Neural progenitor cell (in vitro differentiated cells): ENCODE data around the gene MSI2. TPM values are rescaled to one million over a fixed set of nuclear protein-coding genes. Genes with fewer than 3 reads are reported as not detected.

Experiments
- DNase-seq: peaks from one replicate; pipeline ENCODE4 v3.0.0-alpha.2; 2016; ENCODE audit warnings: low spot score
- H2AFZ ChIP-seq: fragments of 200-600 bp; sonication (generic); replicated peaks from 2 replicates; pipeline ENCODE4 v1.6.1; 2016; ENCODE audit warnings: antibody characterized with exemption
- H3F3A ChIP-seq: fragments of 200-600 bp; sonication (generic); 2 replicates; pipeline ENCODE4 v1.6.1; 2016; ENCODE audit warnings: antibody characterized with exemption, low read depth
- H3K27ac ChIP-seq: fragments of 200-600 bp; sonication (generic); 2 replicates; pipeline ENCODE4 v1.5.1; 2016; ENCODE audit warnings: mild to moderate bottlenecking
- H3K27me3 ChIP-seq: fragments of 200-600 bp; sonication (generic); 2 replicates; pipeline ENCODE4 v1.6.1; 2016; ENCODE audit warnings: mild to moderate bottlenecking, moderate library complexity
- H3K36me3 ChIP-seq: fragments of 200-600 bp; sonication (generic); 2 replicates; pipeline ENCODE4 v1.5.1; 2016
- H3K4me1 ChIP-seq: fragments of 200-600 bp; sonication (generic); 2 replicates; pipeline ENCODE4 v1.6.1; 2016; ENCODE audit warnings: mixed run types
- H3K4me2 ChIP-seq: fragments of 200-600 bp; sonication (generic); 2 replicates; pipeline ENCODE4 v1.6.1; 2016
- H3K4me3 ChIP-seq: fragments of 200-600 bp; sonication (generic); 2 replicates; pipeline ENCODE4 v1.5.1; 2016
- H3K79me2 ChIP-seq: fragments of 200-600 bp; sonication (generic); 2 replicates; pipeline ENCODE4 v1.6.1; 2016; ENCODE audit warnings: low read depth
- H3K9ac ChIP-seq: fragments of 200-600 bp; sonication (generic); 2 replicates; pipeline ENCODE4 v1.6.1; 2016
- H3K9me3 ChIP-seq: fragments of 200-600 bp; sonication (generic); 2 replicates; pipeline ENCODE4 v1.5.1; 2016; ENCODE audit warnings: low read depth
- H4K20me1 ChIP-seq: fragments of 200-600 bp; sonication (generic); 2 replicates; pipeline ENCODE4 v1.6.1; 2016; ENCODE audit warnings: low read depth
- H3K27ac Mint-ChIP-seq: 3 replicates; pipeline ENCODE4 v1.8.0; 2021; ENCODE audit warnings: mixed read lengths
- H3K27me3 Mint-ChIP-seq: 2 replicates; pipeline ENCODE4 v1.8.0; 2022; ENCODE audit warnings: low read depth, mild to moderate bottlenecking, inconsistent platforms, moderate library complexity, mixed read lengths; ENCODE audit not compliant: insufficient read depth
- H3K36me3 Mint-ChIP-seq: 3 replicates; pipeline ENCODE4 v1.8.0; 2021; ENCODE audit warnings: mixed read lengths
- H3K4me1 Mint-ChIP-seq: 3 replicates; pipeline ENCODE4 v1.8.0; 2021; ENCODE audit warnings: mixed read lengths
- H3K4me3 Mint-ChIP-seq: 3 replicates; pipeline ENCODE4 v1.8.0; 2021; ENCODE audit warnings: mild to moderate bottlenecking, moderate library complexity, mixed read lengths
- H3K9me3 Mint-ChIP-seq: 3 replicates; pipeline ENCODE4 v1.8.0; 2020; ENCODE audit warnings: mixed read lengths
- CTCF ChIP-seq: fragments of 200-600 bp; sonication (generic); IDR thresholded peaks from 2 replicates; pipeline ENCODE4 v1.5.1; 2017; ENCODE audit warnings: antibody characterized with exemption, mild to moderate bottlenecking
- EZH2 ChIP-seq: fragments of 200-600 bp; sonication (generic); IDR thresholded peaks from 2 replicates; pipeline ENCODE4 v1.6.1; 2017; ENCODE audit warnings: antibody characterized with exemption, mild to moderate bottlenecking, moderate library complexity
- EZH2phosphoT487 ChIP-seq: fragments of 200-600 bp; sonication (generic); IDR thresholded peaks from 2 replicates; pipeline ENCODE4 v1.6.1; 2017; ENCODE audit warnings: antibody characterized with exemption
- total RNA-seq: library from RNA; depleted of rRNA; stranded (reverse); fragments of >200 nt; gene quantifications from 2 replicates; pipeline ENCODE4 v1.2.3, GENCODE V29; 2015; ENCODE audit warnings: low replicate concordance

MSI2 gene
- total RNA-seq, 1 donor from 2014 or later = 96.9 TPM

GRCh38 chr17:57453841-57454425, 197.6 kb downstream of the MSI2 start:
- Histone ChIP-seq H3K9ac (no peak overlapping the region), H3K36me3 (no peaks in the 10 kb centered on the region), H2AFZ (no peak overlapping the region), H4K20me1 (peaks cover 5% of the 10 kb centered on the region), H3K4me3 (no peak overlapping the region), H3K27me3 (no peaks in the 10 kb centered on the region), H3K79me2 (peaks cover 32% of the 10 kb centered on the region), H3F3A (no peaks in the 10 kb centered on the region), H3K4me1 (peaks cover 11% of the 10 kb centered on the region), H3K27ac (no peak overlapping the region), H3K9me3 (no peaks in the 10 kb centered on the region), H3K4me2 (no peak overlapping the region)
- no peak for DNase-seq
- H3K4me3 Mint-ChIP-seq = no peak overlapping the region
- peaks cover 3% of the 10 kb centered on the region for H3K27me3 Mint-ChIP-seq
- peaks cover 51% of the 10 kb centered on the region for H3K4me1 Mint-ChIP-seq
- no peak overlapping the region for H3K27ac Mint-ChIP-seq
- H3K36me3 Mint-ChIP-seq = peaks cover 30% of the 10 kb centered on the region
- TF ChIP-seq CTCF = no peak
- no peak for TF ChIP-seq EZH2
- TF ChIP-seq EZH2phosphoT487 = no peak
- no peaks in the 10 kb centered on the region for H3K9me3 Mint-ChIP-seq

- Mint-ChIP-seq H3K36me3 (peaks cover 27% of the 10 kb centered on the region), H3K9me3 (no peaks in the 10 kb centered on the region), H3K27me3 (peaks cover 5% of the 10 kb centered on the region), H3K27ac (peak overlapping the region; percentile 98), H3K4me1 (peaks cover 52% of the 10 kb centered on the region), H3K4me3 (no peak overlapping the region)
- TF ChIP-seq CTCF (no peak), EZH2phosphoT487 (no peak), EZH2 (no peak)
- Histone ChIP-seq H3K4me3 (no peak overlapping the region), H3K4me1 (peaks cover 16% of the 10 kb centered on the region), H3K79me2 (peaks cover 32% of the 10 kb centered on the region), H3K9me3 (no peaks in the 10 kb centered on the region), H3K27ac (no peak overlapping the region), H2AFZ (no peak overlapping the region), H3K4me2 (no peak overlapping the region), H4K20me1 (peaks cover 11% of the 10 kb centered on the region), H3K9ac (no peak overlapping the region), H3K36me3 (no peaks in the 10 kb centered on the region), H3K27me3 (no peaks in the 10 kb centered on the region), H3F3A (no peaks in the 10 kb centered on the region)
- DNase-seq = no peak
Measured at GRCh38 chr17:57454729-57455062, 198.4 kb downstream of the MSI2 start.

- no peak for DNase-seq
- H3K36me3 Mint-ChIP-seq = peaks cover 30% of the 10 kb centered on the region
- H3K27me3 Mint-ChIP-seq = peaks cover 5% of the 10 kb centered on the region
- H3K4me1 ChIP-seq = peaks cover 16% of the 10 kb centered on the region
- H3K4me3 ChIP-seq = no peak overlapping the region
- H2AFZ ChIP-seq = no peak overlapping the region
- peaks cover 17% of the 10 kb centered on the region for H4K20me1 ChIP-seq
- no peak for TF ChIP-seq CTCF
- peaks cover 55% of the 10 kb centered on the region for H3K4me1 Mint-ChIP-seq
- no peak overlapping the region for H3K27ac ChIP-seq
- H3K9me3 ChIP-seq = no peaks in the 10 kb centered on the region
- H3K36me3 ChIP-seq = no peaks in the 10 kb centered on the region
- peak overlapping the region; percentile 24 for H3K4me3 Mint-ChIP-seq
- H3K9ac ChIP-seq = no peak overlapping the region
- H3K27me3 ChIP-seq = no peaks in the 10 kb centered on the region
- H3K4me2 ChIP-seq = no peak overlapping the region
- no peaks in the 10 kb centered on the region for H3F3A ChIP-seq
- peaks cover 35% of the 10 kb centered on the region for H3K79me2 ChIP-seq
- peak overlapping the region; percentile 98 for H3K27ac Mint-ChIP-seq
- no peaks in the 10 kb centered on the region for H3K9me3 Mint-ChIP-seq
Measured at GRCh38 chr17:57455063-57455914, 199.0 kb downstream of the MSI2 start.
